Left lung (tissue), 10 donors: ENCODE data around the gene MUC4. TPM values are rescaled to one million over a fixed set of nuclear protein-coding genes. Genes with fewer than 3 reads are reported as not detected.
"Not testable (repeated sequence)": the region's sequence is repeated elsewhere in the genome, so short reads cannot be mapped to it uniquely, and the experiment has no call there.

Experiments
- ATAC-seq: fragments of 200-7000 bp; cut with Tn5 transposase; one replicate; pipeline ENCODE4 v1.9.1; 2020; ENCODE audit warnings: moderate library complexity
- DNase-seq, 4 donors: peaks; one replicate each; pipeline ENCODE4 v3.0.0-alpha.2; 2013 to 2020
- H3K27ac ChIP-seq, 2 donors: fragments of 200-600 bp; sonication (generic) in 1 of 2; one replicate each; pipeline versions ENCODE4 v1.5.0 to v1.8.0; 2020 to 2021
- H3K27me3 ChIP-seq, 2 donors: fragments of 200-600 bp; sonication (generic) in 1 of 2; one replicate each; pipeline versions ENCODE4 v1.5.0 to v1.8.0; 2020 to 2021
- H3K36me3 ChIP-seq, 2 donors: fragments of 200-600 bp; sonication (generic) in 1 of 2; one replicate each; pipeline versions ENCODE4 v1.5.0 to v1.8.0; 2020 to 2021
- H3K4me1 ChIP-seq, 2 donors: fragments of 200-600 bp; one replicate each; pipeline ENCODE4 v1.8.0; 2021
- H3K4me3 ChIP-seq, 2 donors: fragments of 200-600 bp; sonication (generic) in 1 of 2; one replicate each; pipeline versions ENCODE4 v1.5.0 to v1.8.0; 2020 to 2021; ENCODE audit warnings: mild to moderate bottlenecking in 1 of 2
- H3K9me3 ChIP-seq, 2 donors: fragments of 200-600 bp; sonication (generic) in 1 of 2; one replicate each; pipeline versions ENCODE4 v1.5.0 to v1.8.0; 2020 to 2021
- CTCF ChIP-seq, 2 donors: fragments of 200-600 bp; sonication (generic) in 1 of 2; IDR thresholded peaks; one replicate each; pipeline versions ENCODE4 v1.5.0 to v1.8.0; 2021; ENCODE audit warnings: antibody characterized with exemption in 2 of 2
- intact Hi-C, 2 donors: fragments of 100-400 bp; cut with DNase I; formaldehyde crosslinking; loops; one replicate each; pipeline versions ENCODE4 v1.11.2 to v1.14.2; 2022
- polyA plus RNA-seq, 6 donors: library from polyadenylated mRNA; unstranded; fragments of 120-200 nt; gene quantifications; one replicate each; pipeline ENCODE4 v1.2.1, GENCODE V29; 2013; ENCODE audit not compliant: insufficient read length in 6 of 6
- total RNA-seq, 2 donors: library from RNA; stranded (reverse); fragmentation: NEBNext Ultra II Directional; extraction: Animal tissue kit (Norgen Biotek cat#: 25700); gene quantifications; one replicate each; pipeline ENCODE4 v1.2.1, GENCODE V29; 2021
- donor health status: DM: no; HTN: yes; CAD: no.
- donor health status: DM: no; HTN: no; CAD: no.

MUC4 gene
- total and polyA plus RNA-seq, 8 donors, result 0.35 to 12.8 (median 1.5) TPM

GRCh38 chr3:195715583-195716266, 96.0 kb downstream of the MUC4 start:
- H3K4me3 ChIP-seq, result no peak overlapping the region
- intact Hi-C loops, result no loop called here
- TF ChIP-seq CTCF (IDR thresholded peaks at IDR 0.05), result no peak
- peak; percentile 27 for ATAC-seq
- DNase-seq, result no peak
- H3K9me3 ChIP-seq, result no peaks in the 10 kb centered on the region
- peaks cover 0 to 26% of the 10 kb centered on the region in 2 donors for H3K36me3 ChIP-seq
- no peaks in the 10 kb centered on the region for H3K27me3 ChIP-seq
- no peak overlapping the region for H3K27ac ChIP-seq
- no peaks in the 10 kb centered on the region for H3K4me1 ChIP-seq

- Histone ChIP-seq H3K4me3 (no peak overlapping the region), H3K9me3 (no peaks in the 10 kb centered on the region), H3K27me3 (no peaks in the 10 kb centered on the region), H3K27ac (no peak overlapping the region), H3K36me3 (peaks cover 0 to 26% of the 10 kb centered on the region in 2 donors), H3K4me1 (no peaks in the 10 kb centered on the region)
- intact Hi-C loops, result no loop called here
- no peak for DNase-seq
- TF ChIP-seq CTCF (IDR thresholded peaks at IDR 0.05), result no peak
- ATAC-seq, result no peak
Measured at GRCh38 chr3:195715134-195715533, 96.6 kb downstream of the MUC4 start.

DNA sequence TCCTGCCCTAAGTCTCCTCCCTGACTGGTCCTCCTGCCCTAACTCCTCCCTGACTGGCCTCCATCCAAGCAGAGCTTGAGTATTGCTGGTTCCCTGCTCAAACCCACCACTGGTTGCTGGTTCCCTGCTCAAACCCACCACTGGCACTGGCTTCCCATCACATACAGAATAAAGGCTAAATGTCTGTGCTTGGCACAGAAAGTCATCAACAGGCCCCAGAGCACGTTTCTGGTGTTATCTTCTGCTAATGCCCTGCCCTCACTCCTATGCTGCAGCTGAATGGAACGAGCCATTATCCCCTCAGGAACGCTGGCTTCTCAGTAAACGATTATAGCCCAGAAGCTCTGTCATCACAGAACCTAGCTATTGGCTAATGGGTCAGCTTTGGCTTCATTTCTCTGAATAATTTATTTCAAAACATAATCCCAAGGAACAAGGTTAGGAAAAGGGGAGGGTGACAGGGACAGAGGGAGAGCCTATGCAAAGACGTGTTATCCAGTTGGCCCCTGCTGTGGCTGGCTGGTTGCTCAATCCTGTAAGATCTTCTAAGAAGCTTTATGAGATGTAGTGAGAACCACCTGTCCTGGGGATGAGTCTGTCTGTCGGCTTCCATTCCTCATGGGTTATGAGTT, 97.2 kb downstream of the MUC4 start:
- Histone ChIP-seq H3K9me3 (no peaks in the 10 kb centered on the region), H3K4me1 (no peaks in the 10 kb centered on the region), H3K36me3 (peaks cover 0 to 26% of the 10 kb centered on the region in 2 donors), H3K4me3 (no peak overlapping the region), H3K27me3 (no peaks in the 10 kb centered on the region), H3K27ac (no peak overlapping the region)
- DNase-seq (no peak), ATAC-seq (no peak)
- intact Hi-C loops, result no loop called here
- no peak for TF ChIP-seq CTCF (IDR thresholded peaks at IDR 0.05)

- intact Hi-C loops, H3K27ac ChIP-seq, H3K4me3 ChIP-seq, H3K27me3 ChIP-seq, ATAC-seq, H3K9me3 ChIP-seq, DNase-seq, H3K4me1 ChIP-seq: not testable (repeated sequence)
- H3K36me3 ChIP-seq, result peaks cover 0 to 34% of the 10 kb centered on the region in 2 donors
Measured at GRCh38 chr3:195713150-195713549, 98.6 kb downstream of the MUC4 start.

DNA sequence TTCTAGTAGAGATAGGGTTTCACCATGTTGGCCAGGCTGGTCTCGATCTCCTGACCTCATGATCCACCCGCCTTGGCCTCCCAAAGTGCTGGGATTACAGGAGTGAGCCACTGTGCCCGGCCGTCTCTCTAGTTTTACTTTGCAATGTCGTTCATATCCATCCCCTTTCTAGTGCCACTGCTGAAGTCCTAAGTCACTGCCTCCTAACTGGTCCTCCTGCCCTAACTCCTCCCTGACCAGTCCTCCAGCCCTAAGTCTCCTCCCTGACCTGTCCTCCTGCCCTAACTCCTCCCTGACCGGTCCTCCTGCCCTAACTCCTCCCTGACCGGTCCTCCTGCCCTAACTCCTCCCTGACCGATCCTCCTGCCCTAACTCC, 99.2 kb downstream of the MUC4 start:
- peaks cover 0 to 36% of the 10 kb centered on the region in 2 donors for H3K36me3 ChIP-seq
- ATAC-seq, DNase-seq, H3K27me3 ChIP-seq, H3K9me3 ChIP-seq, H3K4me3 ChIP-seq, H3K27ac ChIP-seq, H3K4me1 ChIP-seq, intact Hi-C loops: not testable (repeated sequence)

- no peak for ATAC-seq
- peaks cover 0 to 36% of the 10 kb centered on the region in 2 donors for H3K36me3 ChIP-seq
Measured at GRCh38 chr3:195711813-195712534, 99.8 kb downstream of the MUC4 start.

GRCh38 chr3:195711091-195711812, 100.5 kb downstream of the MUC4 start:
- intact Hi-C loops, H3K27ac ChIP-seq: not testable (repeated sequence)

More at GRCh38 chr3:195711813-195712534, 99.8 kb downstream of the MUC4 start:
- no peaks in the 10 kb centered on the region for H3K9me3 ChIP-seq
- H3K27ac ChIP-seq, result no peak overlapping the region
- no peak overlapping the region for H3K4me3 ChIP-seq
- no peak for DNase-seq
- H3K4me1 ChIP-seq, result no peaks in the 10 kb centered on the region
- H3K27me3 ChIP-seq, result no peaks in the 10 kb centered on the region
- TF ChIP-seq CTCF (IDR thresholded peaks at IDR 0.05), result no peak
- intact Hi-C loops, result no loop called here

DNA sequence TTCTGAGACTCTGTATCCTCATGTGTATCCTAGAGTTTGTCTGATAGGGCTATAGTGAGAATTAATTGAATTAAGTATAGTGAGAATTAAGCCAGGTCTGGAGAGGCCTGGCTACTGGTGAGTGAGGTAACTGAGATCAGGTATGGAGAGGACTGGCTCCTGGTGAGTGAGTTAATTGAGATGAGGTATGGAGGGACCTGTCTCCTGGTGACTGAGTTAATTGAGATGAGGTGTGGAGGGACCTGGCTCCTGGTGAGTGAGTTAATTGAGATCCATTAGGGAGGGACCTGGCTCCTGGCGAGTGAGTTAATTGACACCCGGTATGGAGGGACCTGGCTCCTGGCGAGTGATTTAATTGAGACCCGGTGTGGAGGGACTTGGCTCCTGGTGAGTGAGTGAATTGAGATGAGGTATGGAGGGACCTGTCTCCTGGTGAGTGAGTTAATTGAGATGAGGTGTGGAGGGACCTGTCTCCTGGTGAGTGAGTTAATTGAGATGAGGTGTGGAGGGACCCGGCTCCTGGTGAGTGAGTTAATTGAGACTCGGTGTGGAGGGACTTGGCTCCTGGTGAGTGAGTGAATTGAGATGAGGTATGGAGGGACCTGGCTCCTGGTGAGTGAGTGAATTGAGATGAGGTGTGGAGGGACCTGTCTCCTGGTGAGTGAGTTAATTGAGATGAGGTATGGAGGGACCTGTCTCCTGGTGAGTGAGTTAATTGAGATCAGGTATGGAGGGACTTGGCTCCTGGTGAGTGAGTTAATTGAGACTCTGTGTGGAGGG, 101.4 kb downstream of the MUC4 start:
- intact Hi-C loops, H3K4me1 ChIP-seq, H3K27me3 ChIP-seq, ATAC-seq, H3K4me3 ChIP-seq, H3K9me3 ChIP-seq, DNase-seq, H3K27ac ChIP-seq: not testable (repeated sequence)
- peaks cover 0 to 31% of the 10 kb centered on the region in 2 donors for H3K36me3 ChIP-seq

More at GRCh38 chr3:195711091-195711812, 100.5 kb downstream of the MUC4 start:
- H3K4me1 ChIP-seq, DNase-seq, ATAC-seq, H3K9me3 ChIP-seq, H3K27me3 ChIP-seq, H3K4me3 ChIP-seq: not testable (repeated sequence)
- peaks cover 0 to 36% of the 10 kb centered on the region in 2 donors for H3K36me3 ChIP-seq
